ENCODE measurements around the gene PRLR. TPM values are rescaled to one million over a fixed set of nuclear protein-coding genes. Genes with fewer than 3 reads are reported as not detected.

Gene PRLR
- total RNA-seq, 3 donors from 2014 or later: 10.3 to 47.1 (median 35.8) TPM

- H3K36me3 ChIP-seq (ENCODE audit: low read depth): no peaks in the 10 kb centered on the region
- intact Hi-C loops (cut with DNase I, micrococcal nuclease): no loop called here
- DNase-seq (peak in 1 of 3 donors; percentile 81), ATAC-seq (peak; percentile 70)
- H3K9me3 ChIP-seq: no peaks in the 10 kb centered on the region
- TF ChIP-seq, protein P1, sequence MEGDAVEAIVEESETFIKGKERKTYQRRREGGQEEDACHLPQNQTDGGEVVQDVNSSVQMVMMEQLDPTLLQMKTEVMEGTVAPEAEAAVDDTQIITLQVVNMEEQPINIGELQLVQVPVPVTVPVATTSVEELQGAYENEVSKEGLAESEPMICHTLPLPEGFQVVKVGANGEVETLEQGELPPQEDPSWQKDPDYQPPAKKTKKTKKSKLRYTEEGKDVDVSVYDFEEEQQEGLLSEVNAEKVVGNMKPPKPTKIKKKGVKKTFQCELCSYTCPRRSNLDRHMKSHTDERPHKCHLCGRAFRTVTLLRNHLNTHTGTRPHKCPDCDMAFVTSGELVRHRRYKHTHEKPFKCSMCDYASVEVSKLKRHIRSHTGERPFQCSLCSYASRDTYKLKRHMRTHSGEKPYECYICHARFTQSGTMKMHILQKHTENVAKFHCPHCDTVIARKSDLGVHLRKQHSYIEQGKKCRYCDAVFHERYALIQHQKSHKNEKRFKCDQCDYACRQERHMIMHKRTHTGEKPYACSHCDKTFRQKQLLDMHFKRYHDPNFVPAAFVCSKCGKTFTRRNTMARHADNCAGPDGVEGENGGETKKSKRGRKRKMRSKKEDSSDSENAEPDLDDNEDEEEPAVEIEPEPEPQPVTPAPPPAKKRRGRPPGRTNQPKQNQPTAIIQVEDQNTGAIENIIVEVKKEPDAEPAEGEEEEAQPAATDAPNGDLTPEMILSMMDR (IDR thresholded peaks at IDR 0.05): no peak
- H3K4me1 ChIP-seq (ENCODE audit: low read depth): peaks cover 21% of the 10 kb centered on the region
- no peak overlapping the region for H3K4me3 ChIP-seq
Observed at GRCh38 chr5:35202319-35203111, 27.8 kb downstream of the PRLR start.

GRCh38 chr5:35201291-35201690 is 29.0 kb downstream of the PRLR start:
- Histone ChIP-seq H3K36me3 (ENCODE audit: low read depth) (no peaks in the 10 kb centered on the region), H3K4me1 (ENCODE audit: low read depth) (peaks cover 32% of the 10 kb centered on the region), H3K4me3 (no peak overlapping the region), H3K9me3 (no peaks in the 10 kb centered on the region)
- DNase-seq (no peak), ATAC-seq (no peak)
- intact Hi-C loops (cut with DNase I, micrococcal nuclease): no loop called here
- TF ChIP-seq, protein P1 (IDR thresholded peaks at IDR 0.05): no peak

GRCh38 chr5:35199886-35200285 is 30.4 kb downstream of the PRLR start:
- intact Hi-C loops (cut with DNase I, micrococcal nuclease): no loop called here
- Histone ChIP-seq H3K4me3 (no peak overlapping the region), H3K4me1 (ENCODE audit: low read depth) (peaks cover 35% of the 10 kb centered on the region), H3K36me3 (ENCODE audit: low read depth) (no peaks in the 10 kb centered on the region), H3K9me3 (no peaks in the 10 kb centered on the region)
- DNase-seq (no peak), ATAC-seq (no peak)
- TF ChIP-seq, protein P1 (IDR thresholded peaks at IDR 0.05): no peak

GRCh38 chr5:35198686-35199085 is 31.6 kb downstream of the PRLR start:
- TF ChIP-seq, protein P1 (IDR thresholded peaks at IDR 0.05): no peak
- Histone ChIP-seq H3K4me3 (no peak overlapping the region), H3K9me3 (no peaks in the 10 kb centered on the region), H3K4me1 (ENCODE audit: low read depth) (peaks cover 35% of the 10 kb centered on the region), H3K36me3 (ENCODE audit: low read depth) (no peaks in the 10 kb centered on the region)
- intact Hi-C loops (cut with DNase I, micrococcal nuclease): no loop called here
- no peak for DNase-seq
- peak; percentile 34 for ATAC-seq

DNA sequence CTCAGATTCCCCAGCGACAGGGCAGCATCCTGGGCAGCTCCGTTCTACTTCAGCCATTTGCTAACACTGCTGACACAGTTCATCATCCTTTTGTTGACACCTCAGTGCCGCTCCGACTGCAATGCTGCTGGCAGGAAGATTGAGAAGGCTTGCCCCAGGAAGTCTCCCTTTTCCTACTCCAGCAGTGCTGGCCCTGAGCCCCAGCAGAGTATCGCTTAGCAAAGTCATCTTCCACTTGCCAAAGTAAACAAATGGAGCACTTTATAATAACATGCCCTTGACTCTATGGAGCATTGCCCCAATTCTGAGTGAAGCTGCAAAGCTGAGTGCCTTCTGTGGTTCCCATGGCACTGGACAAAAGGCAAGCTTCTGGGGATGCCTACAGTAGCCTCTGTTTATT is 32.2 kb downstream of the PRLR start:
- ATAC-seq: peak; percentile 74
- peak; percentile 76 to 82 (median 77) for DNase-seq
- no peak overlapping the region for H3K4me3 ChIP-seq
- peaks cover 34% of the 10 kb centered on the region for H3K4me1 ChIP-seq (ENCODE audit: low read depth)
- TF ChIP-seq, protein P1 (IDR thresholded peaks at IDR 0.05): no peak
- intact Hi-C loops (cut with DNase I, micrococcal nuclease): no loop called here
- no peaks in the 10 kb centered on the region for H3K9me3 ChIP-seq
- H3K36me3 ChIP-seq (ENCODE audit: low read depth): no peaks in the 10 kb centered on the region

Measured in mucosa of descending colon (tissue), 3 donors.